CD4-positive, alpha-beta T cell treated with Interleukin-21 for 1 hour (primary cell): ENCODE results near the gene ZNF793.

Experiments
- DNase-seq: peaks from one replicate; pipeline ENCODE4 v3.0.0-alpha.2; 2020

ZNF793 gene

DNA sequence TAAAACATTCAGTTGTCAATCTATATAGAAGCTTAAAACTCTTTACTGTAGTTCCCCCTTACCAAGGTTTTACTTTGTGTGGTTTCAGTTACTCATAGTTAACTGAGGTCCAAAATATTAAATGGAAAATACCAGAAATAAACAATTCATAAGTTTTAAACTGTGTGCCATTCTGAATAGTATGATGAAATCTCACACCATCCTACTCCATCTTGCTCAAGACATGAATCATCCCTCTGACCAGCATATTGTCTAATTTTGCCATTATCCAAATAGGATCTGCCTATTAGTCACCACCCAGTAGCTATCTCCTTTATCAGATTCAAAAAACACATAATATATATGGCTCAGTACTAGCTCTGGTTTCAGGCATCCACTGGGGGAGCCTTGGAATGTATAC, 65.5 kb downstream of the ZNF793 start:
- DNase-seq: no peak

DNA sequence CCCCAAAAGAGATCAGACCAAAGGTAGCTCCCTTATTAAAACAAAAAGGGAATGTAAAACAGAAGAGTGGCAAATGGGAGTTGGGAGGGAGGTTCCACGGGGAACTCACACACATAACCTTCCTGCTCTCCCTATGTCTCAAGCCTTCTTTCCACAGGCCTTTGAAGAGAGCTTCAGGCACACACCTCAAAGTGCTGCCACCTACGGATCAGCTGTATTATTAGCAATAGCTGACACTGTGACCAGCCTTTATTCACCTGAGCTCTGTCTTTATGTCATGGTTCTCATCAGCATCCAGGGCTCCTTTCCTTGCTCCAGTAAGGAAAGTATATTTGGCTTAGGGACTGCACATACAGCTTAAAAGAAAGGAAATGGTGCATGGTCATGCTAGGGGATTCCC, 76.6 kb downstream of the ZNF793 start:
- no peak for DNase-seq
